Left ventricle myocardium inferior (tissue), 1 donor: ENCODE results near the gene CLDN11. TPM values are rescaled to one million over a fixed set of nuclear protein-coding genes. Genes with fewer than 3 reads are reported as not detected.

ENCODE experiments used
- DNase-seq: peaks from one replicate; pipeline ENCODE4 v3.0.0-alpha.2; 2020
- H3K27ac ChIP-seq: fragments of 200-600 bp; replicated peaks from 2 replicates; pipeline ENCODE4 v1.8.0; 2021
- H3K27me3 ChIP-seq: fragments of 200-600 bp; 2 replicates; pipeline ENCODE4 v1.8.0; 2021; ENCODE audit warnings: low read depth
- H3K36me3 ChIP-seq: fragments of 200-600 bp; 2 replicates; pipeline ENCODE4 v1.8.0; 2021
- H3K4me1 ChIP-seq: fragments of 200-600 bp; 2 replicates; pipeline ENCODE4 v1.8.0; 2021
- H3K4me3 ChIP-seq: fragments of 200-600 bp; 2 replicates; pipeline ENCODE4 v1.8.0; 2021; ENCODE audit warnings: mild to moderate bottlenecking, moderate library complexity
- H3K9me3 ChIP-seq: fragments of 200-600 bp; replicated peaks from 2 replicates; pipeline ENCODE4 v1.8.0; 2021
- intact Hi-C: fragments of 100-400 bp; cut with micrococcal nuclease; formaldehyde crosslinking; loops from one replicate; pipeline ENCODE4 v1.11.0; 2022
- long read RNA-seq: library from polyadenylated mRNA; unstranded; transcript quantifications from one replicate; pipeline ENCODE4 v2.0.0, GENCODE V29; 2021
- total RNA-seq: library from RNA; stranded (reverse); fragmentation: NEBNext Ultra II Directional; extraction: Animal tissue kit (Norgen Biotek cat#: 25700); gene quantifications from one replicate; pipeline ENCODE4 v1.2.1, GENCODE V29; 2021
- TF ChIP-seq, protein P1 (sequence below): fragments of 200-600 bp; IDR thresholded peaks from 2 replicates; pipeline ENCODE4 v1.8.0; 2021; ENCODE audit warnings: antibody characterized with exemption, mild to moderate bottlenecking, borderline replicate concordance
- donor health status: DM: no; HTN: yes; CAD: no; lungs with severe emphysema.

The CLDN11 gene
- total RNA-seq, result 4.3 TPM
- long read RNA-seq, partial matches to known transcripts, result 0 of 1 reads
- long read RNA-seq, other reads (novel, unspliced or antisense), result 0 of 1 reads

DNA sequence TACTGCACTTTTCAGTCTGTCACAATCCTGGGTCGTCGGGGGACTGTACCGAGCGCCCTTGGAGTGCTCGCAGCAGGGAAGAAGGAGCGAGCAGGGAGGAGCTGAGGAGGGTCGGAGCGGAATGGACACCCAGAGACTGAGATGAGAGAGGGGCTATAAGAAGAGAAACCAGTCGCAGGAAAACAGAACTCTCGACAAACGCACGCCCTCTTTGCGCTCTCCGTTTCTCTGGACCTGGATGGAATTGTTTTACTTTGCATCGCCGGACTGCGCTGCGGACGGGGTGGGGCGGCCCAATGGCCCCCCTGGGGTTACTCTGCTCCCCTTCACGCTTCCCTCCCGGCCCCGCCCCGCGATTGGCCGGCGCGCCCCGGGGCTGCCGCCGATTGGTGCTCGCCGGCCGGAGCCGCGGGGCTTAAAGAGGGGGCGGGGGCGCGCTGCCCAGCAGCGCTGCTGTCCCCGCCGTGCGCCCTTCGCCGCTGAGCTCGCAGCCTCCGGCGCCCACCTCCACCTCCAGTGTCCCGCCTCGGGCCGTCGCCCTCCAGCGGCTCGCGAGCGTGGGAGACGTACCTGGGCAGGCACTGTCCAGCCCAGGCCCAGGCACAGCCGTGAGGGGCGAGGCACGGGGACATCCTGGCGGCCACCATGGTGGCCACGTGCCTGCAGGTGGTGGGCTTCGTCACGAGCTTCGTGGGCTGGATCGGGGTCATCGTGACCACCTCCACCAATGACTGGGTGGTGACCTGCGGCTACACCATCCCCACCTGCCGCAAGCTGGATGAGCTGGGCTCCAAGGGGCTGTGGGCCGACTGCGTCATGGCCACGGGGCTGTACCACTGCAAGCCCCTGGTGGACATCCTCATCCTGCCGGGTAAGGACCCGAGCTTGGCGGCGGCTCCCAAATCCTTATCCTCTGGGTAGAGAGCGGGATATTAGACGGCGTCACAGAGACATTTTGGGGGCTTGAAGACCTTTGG, at the start of gene CLDN11:
CLDN11 (plus strand) TSS at position 447 of the 977 bp plus-strand sequence; CDS start at position 646, 199 bp downstream.
- peaks cover 37% of the 10 kb centered on the region for H3K4me1 ChIP-seq
- intact Hi-C loops, result loop anchor here (2.0 kb wide), 1 partner anchor 392 kb away; no protein-coding TSS in a partner anchor
- peak within 1 kb of the TSS; percentile 70 for H3K27ac ChIP-seq
- H3K27me3 ChIP-seq, result peaks cover 39% of the 10 kb centered on the region
- H3K4me3 ChIP-seq, result peak within 1 kb of the TSS; percentile 70
- no peaks in the 10 kb centered on the region for H3K36me3 ChIP-seq
- H3K9me3 ChIP-seq, result no peaks in the 10 kb centered on the region
- DNase-seq, result peak; percentile 40
- TF ChIP-seq, protein P1, sequence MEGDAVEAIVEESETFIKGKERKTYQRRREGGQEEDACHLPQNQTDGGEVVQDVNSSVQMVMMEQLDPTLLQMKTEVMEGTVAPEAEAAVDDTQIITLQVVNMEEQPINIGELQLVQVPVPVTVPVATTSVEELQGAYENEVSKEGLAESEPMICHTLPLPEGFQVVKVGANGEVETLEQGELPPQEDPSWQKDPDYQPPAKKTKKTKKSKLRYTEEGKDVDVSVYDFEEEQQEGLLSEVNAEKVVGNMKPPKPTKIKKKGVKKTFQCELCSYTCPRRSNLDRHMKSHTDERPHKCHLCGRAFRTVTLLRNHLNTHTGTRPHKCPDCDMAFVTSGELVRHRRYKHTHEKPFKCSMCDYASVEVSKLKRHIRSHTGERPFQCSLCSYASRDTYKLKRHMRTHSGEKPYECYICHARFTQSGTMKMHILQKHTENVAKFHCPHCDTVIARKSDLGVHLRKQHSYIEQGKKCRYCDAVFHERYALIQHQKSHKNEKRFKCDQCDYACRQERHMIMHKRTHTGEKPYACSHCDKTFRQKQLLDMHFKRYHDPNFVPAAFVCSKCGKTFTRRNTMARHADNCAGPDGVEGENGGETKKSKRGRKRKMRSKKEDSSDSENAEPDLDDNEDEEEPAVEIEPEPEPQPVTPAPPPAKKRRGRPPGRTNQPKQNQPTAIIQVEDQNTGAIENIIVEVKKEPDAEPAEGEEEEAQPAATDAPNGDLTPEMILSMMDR, result no peak

DNA sequence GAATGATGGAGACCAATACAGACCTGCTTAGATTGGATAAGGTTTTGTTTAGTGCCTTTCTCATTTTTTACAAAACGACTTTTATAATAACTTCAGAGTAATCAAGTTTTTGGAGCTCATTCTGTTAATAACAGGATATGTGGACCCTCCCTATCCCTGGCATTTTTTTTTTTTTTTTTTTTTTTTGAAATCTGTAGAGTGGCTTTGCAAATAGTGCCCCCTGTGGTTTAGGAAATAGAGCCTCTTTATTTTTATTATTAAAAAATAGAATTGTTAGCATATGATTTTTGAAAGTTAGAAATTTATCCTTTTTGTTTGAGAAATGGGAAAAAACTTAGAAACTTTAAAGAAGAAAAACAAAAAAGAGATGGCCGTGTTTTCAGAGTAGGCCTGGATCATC, 49.7 kb upstream of the CLDN11 start:
- peaks cover 17% of the 10 kb centered on the region for H3K36me3 ChIP-seq

DNA sequence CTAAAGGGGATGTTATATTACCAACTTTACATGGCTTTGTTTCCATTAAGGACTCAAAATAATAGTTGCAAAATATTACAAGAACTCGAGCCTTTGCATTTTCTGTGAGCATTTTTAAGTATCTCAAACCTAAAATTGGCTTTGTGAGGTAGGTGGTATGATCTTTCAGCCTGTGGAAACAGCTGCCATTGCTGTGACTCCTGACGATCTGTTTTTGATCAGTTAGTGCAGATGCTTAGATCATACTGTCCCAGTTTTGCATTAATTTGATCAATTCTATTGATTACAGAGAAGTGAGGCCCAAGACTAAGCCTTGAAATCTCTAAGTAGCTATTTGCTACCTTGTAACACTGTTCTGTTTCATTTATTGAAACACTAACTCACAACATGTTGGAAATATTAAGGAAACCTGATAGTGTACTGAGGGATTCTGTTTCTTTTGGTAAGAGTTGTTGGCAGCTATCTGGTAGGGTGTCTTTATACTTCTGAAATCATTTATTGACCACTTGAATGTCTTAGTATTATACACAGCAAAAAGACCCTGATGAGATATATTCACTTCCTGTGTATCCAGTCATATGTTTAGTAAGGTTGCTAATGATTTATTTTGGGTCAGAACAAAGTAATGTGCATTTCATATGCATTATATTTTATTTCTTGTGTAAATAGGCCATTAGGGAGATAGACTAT, 46.3 kb upstream of the CLDN11 start:
- Histone ChIP-seq H3K27ac (no peak overlapping the region), H3K36me3 (peaks cover 6% of the 10 kb centered on the region), H3K4me1 (peaks cover 53% of the 10 kb centered on the region), H3K9me3 (no peaks in the 10 kb centered on the region), H3K4me3 (no peak overlapping the region), H3K27me3 (no peaks in the 10 kb centered on the region)
- no peak for DNase-seq
- intact Hi-C loops, result no loop called here
- TF ChIP-seq, protein P1, result no peak

More for the DNA sequence above, 49.7 kb upstream of the CLDN11 start:
- Histone ChIP-seq H3K27ac (no peak overlapping the region), H3K27me3 (no peaks in the 10 kb centered on the region), H3K4me1 (peaks cover 69% of the 10 kb centered on the region), H3K9me3 (no peaks in the 10 kb centered on the region), H3K4me3 (no peak overlapping the region)
- DNase-seq, result no peak
- TF ChIP-seq, protein P1, result peak; percentile 48
- intact Hi-C loops, result loop anchor here (10.0 kb wide), 1 partner anchor 54 kb away; no protein-coding TSS in a partner anchor

DNA sequence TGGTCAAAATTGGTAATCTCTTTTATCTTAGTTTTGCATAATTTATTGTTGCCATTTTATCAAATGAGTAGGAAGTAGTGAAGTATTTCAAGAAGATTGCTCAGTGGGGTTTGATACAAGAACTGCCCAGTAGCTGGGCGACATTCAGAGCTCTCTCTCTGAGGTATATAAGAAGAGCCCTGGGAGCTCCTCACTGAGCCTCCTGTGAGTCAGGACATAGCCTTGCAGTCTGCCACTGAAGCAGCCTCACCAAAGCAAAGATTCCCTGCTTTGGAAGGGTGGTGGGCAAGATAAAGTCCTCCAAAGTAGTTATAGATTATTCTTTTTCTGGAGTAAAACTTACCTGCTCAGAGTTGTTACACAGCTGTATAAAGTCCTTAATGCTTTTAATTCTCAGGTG, 35.1 kb upstream of the CLDN11 start:
- Histone ChIP-seq H3K36me3 (peaks cover 80% of the 10 kb centered on the region), H3K9me3 (no peaks in the 10 kb centered on the region), H3K4me1 (no peaks in the 10 kb centered on the region), H3K27me3 (no peaks in the 10 kb centered on the region), H3K27ac (no peak overlapping the region), H3K4me3 (no peak overlapping the region)
- intact Hi-C loops, result no loop called here
- DNase-seq, result no peak
- TF ChIP-seq, protein P1, result no peak

DNA sequence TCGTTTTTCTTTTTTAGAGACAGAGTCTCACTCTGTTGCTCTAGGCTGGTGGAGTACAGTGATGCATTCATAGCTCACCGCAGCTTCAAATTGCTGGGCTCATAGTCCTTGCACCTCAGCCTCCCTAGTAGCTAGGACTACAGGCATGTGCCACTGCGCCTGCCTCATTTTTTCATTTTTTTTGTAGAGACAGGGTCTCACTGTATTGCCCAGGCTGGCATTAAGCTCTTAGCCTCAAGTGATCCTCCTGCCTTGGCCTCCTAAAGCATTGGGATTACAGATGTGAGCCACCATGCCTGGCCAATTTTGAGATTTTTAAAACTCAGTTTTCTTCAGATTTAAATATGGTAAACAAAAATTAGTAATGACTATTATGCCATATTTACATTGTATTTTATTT, 32.2 kb upstream of the CLDN11 start:
- intact Hi-C loops, result no loop called here
- H3K4me3 ChIP-seq, result no peak overlapping the region
- H3K9me3 ChIP-seq, result no peaks in the 10 kb centered on the region
- DNase-seq, result no peak
- no peaks in the 10 kb centered on the region for H3K27me3 ChIP-seq
- H3K36me3 ChIP-seq, result peaks cover 92% of the 10 kb centered on the region
- no peaks in the 10 kb centered on the region for H3K4me1 ChIP-seq
- H3K27ac ChIP-seq, result no peak overlapping the region
- TF ChIP-seq, protein P1, result no peak
